Stimulated activated CD4-positive, alpha-beta T cell treated with anti-CD3 and anti-CD28 coated beads, TNF-alpha, amount 100 ng/mL, for 24 hours (primary cell): ENCODE results near the gene PSMD1.

Experiments used
- DNase-seq, 3 experiments: peaks; one replicate each; pipeline ENCODE4 v3.0.0-alpha.2; 2020; ENCODE audit warnings: low read depth in 3 of 3

PSMD1 gene

GRCh38 chr2:231204146-231204545 lies 147.5 kb downstream of the PSMD1 start:
- DNase-seq, result no peak

- no peak for DNase-seq
These were observed 147.9 kb downstream of the PSMD1 start for GRCh38 chr2:231204581-231204980.

GRCh38 chr2:231207734-231208133 lies 151.1 kb downstream of the PSMD1 start:
- DNase-seq, result no peak

- no peak for DNase-seq
These were observed 154.1 kb downstream of the PSMD1 start for GRCh38 chr2:231210782-231211181.

GRCh38 chr2:231211486-231211885 lies 154.8 kb downstream of the PSMD1 start:
- DNase-seq, result no peak

GRCh38 chr2:231212329-231212845 lies 155.7 kb downstream of the PSMD1 start:
- DNase-seq, result no peak

- no peak for DNase-seq
These were observed 157.4 kb downstream of the PSMD1 start for GRCh38 chr2:231213931-231214642.

- no peak for DNase-seq
These were observed 161.7 kb downstream of the PSMD1 start for GRCh38 chr2:231218366-231218765.

GRCh38 chr2:231219289-231219688 lies 162.6 kb downstream of the PSMD1 start:
- no peak for DNase-seq

GRCh38 chr2:231221761-231222160 lies 165.1 kb downstream of the PSMD1 start:
- DNase-seq, result no peak
